ENCODE results near the gene PNPLA5. TPM values are rescaled to one million over a fixed set of nuclear protein-coding genes. Genes with fewer than 3 reads are reported as not detected.

The PNPLA5 gene
- total RNA-seq, 1 experiment from 2014 or later, result not detected

DNA sequence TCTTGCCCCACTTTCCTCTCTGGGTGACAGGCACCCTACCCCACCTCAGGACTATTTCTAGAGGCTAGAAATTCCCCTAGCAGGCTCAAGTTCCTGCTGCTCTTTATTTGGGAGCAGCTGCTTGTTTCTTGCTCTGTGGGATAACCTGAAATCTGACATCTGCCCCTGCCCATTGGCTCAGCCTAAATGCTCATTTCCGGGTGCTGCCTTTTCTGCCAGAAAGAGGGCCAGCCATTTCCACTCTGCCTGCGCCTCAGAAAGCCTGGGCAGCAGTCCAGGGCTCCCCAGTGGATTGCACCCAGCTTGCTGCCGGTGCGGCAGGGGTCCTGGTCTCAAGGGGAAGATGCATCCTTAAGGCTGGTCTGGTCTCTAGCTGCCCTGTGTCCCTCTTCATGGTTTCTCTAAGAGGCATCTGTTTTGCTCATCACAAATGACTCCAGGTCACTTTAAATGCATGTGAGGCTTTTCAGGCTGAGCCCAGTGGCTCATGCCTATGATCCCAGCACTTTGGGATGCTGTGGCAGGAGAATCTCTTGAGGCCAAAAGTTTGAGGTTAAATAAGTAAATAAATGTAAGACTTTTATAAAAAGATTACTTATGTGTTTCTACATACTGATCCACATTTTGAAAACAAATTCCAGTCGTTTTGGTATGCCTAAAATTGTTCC is 10.3 kb upstream of the PNPLA5 start:
- H3K4me1 ChIP-seq (ENCODE audit: insufficient read depth, low read length), result peaks cover 12% of the 10 kb centered on the region
- H3K9me2 ChIP-seq (replicated peaks; ENCODE audit: low read length), result no peaks in the 10 kb centered on the region
- TF ChIP-seq EZH2phosphoT487 (IDR thresholded peaks at IDR 0.05; ENCODE audit: borderline replicate concordance, low read length), result no peak
- no peak for TF ChIP-seq EZH2 (IDR thresholded peaks at IDR 0.05; ENCODE audit: low read length, unreplicated experiment)
- TF ChIP-seq, protein P1, sequence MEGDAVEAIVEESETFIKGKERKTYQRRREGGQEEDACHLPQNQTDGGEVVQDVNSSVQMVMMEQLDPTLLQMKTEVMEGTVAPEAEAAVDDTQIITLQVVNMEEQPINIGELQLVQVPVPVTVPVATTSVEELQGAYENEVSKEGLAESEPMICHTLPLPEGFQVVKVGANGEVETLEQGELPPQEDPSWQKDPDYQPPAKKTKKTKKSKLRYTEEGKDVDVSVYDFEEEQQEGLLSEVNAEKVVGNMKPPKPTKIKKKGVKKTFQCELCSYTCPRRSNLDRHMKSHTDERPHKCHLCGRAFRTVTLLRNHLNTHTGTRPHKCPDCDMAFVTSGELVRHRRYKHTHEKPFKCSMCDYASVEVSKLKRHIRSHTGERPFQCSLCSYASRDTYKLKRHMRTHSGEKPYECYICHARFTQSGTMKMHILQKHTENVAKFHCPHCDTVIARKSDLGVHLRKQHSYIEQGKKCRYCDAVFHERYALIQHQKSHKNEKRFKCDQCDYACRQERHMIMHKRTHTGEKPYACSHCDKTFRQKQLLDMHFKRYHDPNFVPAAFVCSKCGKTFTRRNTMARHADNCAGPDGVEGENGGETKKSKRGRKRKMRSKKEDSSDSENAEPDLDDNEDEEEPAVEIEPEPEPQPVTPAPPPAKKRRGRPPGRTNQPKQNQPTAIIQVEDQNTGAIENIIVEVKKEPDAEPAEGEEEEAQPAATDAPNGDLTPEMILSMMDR (conservative IDR thresholded peaks at IDR 0.05; ENCODE audit: low read depth, low read length), result no peak
- no peak overlapping the region for H3K9ac ChIP-seq (ENCODE audit: low read length)
- H3K4me2 ChIP-seq (ENCODE audit: low read length), result no peak overlapping the region
- ATAC-seq, result no peak
- ChIA-PET CTCF (no interaction called here), POLR2A (ENCODE audit: unreplicated experiment) (no interaction called here)
- intact Hi-C loops (cut with micrococcal nuclease), result no loop called here
- no TSS peak for BruUV-seq (replicated peaks)
- no peaks in the 10 kb centered on the region for H3K36me3 ChIP-seq (ENCODE audit: low read depth, low read length)
- no peaks in the 10 kb centered on the region for H3K79me2 ChIP-seq (ENCODE audit: low read length)
- no peak overlapping the region for H3K4me3 ChIP-seq (ENCODE audit: low read length)
- no peaks in the 10 kb centered on the region for H4K20me1 ChIP-seq (ENCODE audit: low read length)
- no peaks in the 10 kb centered on the region for H3F3A ChIP-seq (ENCODE audit: low read length, unreplicated experiment)
- H3K9me3 ChIP-seq (ENCODE audit: low read length), result no peaks in the 10 kb centered on the region
- H3K27ac ChIP-seq (ENCODE audit: low read length), result no peak overlapping the region
- H2AFZ ChIP-seq (ENCODE audit: low read length), result no peak overlapping the region
- DNase-seq, result no peak
- H3K27me3 ChIP-seq (ENCODE audit: low read length), result no peaks in the 10 kb centered on the region

DNA sequence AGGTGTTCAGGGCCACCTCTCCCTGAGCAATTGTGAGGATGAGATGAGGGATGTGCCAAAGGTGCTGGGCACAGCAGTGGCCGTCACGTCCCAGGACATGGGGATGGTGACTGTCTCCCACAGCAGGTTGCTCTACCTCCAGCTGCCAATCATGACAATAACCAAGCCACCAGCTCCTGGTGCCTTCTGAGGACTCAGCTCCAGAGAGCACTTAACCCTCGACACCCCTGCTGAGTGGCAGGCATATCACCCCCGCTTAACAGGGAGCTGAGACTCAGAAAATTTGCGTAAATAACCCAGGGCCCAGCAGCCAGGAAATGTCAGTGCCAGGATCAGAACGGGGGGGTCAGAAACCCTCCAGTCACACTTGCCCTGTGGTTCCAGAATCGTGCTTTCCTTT is 8.4 kb upstream of the PNPLA5 start:
- H3K4me2 ChIP-seq (ENCODE audit: low read length), result no peak overlapping the region
- BruUV-seq (replicated peaks), result no TSS peak
- H3F3A ChIP-seq (ENCODE audit: low read length, unreplicated experiment), result no peaks in the 10 kb centered on the region
- no peak overlapping the region for H2AFZ ChIP-seq (ENCODE audit: low read length)
- no peaks in the 10 kb centered on the region for H3K36me3 ChIP-seq (ENCODE audit: low read depth, low read length)
- no peaks in the 10 kb centered on the region for H3K9me2 ChIP-seq (replicated peaks; ENCODE audit: low read length)
- H3K27me3 ChIP-seq (ENCODE audit: low read length), result no peaks in the 10 kb centered on the region
- DNase-seq (no peak), ATAC-seq (no peak)
- no peak overlapping the region for H3K9ac ChIP-seq (ENCODE audit: low read length)
- H3K4me1 ChIP-seq (ENCODE audit: insufficient read depth, low read length), result peaks cover 12% of the 10 kb centered on the region
- H3K79me2 ChIP-seq (ENCODE audit: low read length), result no peaks in the 10 kb centered on the region
- H3K4me3 ChIP-seq (ENCODE audit: low read length), result no peak overlapping the region
- intact Hi-C loops (cut with micrococcal nuclease), result no loop called here
- no peak overlapping the region for H3K27ac ChIP-seq (ENCODE audit: low read length)
- POLR2A ChIA-PET (ENCODE audit: unreplicated experiment), result no interaction called here
- CTCF ChIA-PET, result no interaction called here
- no peaks in the 10 kb centered on the region for H4K20me1 ChIP-seq (ENCODE audit: low read length)
- no peak for TF ChIP-seq EZH2phosphoT487 (IDR thresholded peaks at IDR 0.05; ENCODE audit: borderline replicate concordance, low read length)
- TF ChIP-seq, protein P1 (conservative IDR thresholded peaks at IDR 0.05; ENCODE audit: low read depth, low read length), result no peak
- no peaks in the 10 kb centered on the region for H3K9me3 ChIP-seq (ENCODE audit: low read length)

DNA sequence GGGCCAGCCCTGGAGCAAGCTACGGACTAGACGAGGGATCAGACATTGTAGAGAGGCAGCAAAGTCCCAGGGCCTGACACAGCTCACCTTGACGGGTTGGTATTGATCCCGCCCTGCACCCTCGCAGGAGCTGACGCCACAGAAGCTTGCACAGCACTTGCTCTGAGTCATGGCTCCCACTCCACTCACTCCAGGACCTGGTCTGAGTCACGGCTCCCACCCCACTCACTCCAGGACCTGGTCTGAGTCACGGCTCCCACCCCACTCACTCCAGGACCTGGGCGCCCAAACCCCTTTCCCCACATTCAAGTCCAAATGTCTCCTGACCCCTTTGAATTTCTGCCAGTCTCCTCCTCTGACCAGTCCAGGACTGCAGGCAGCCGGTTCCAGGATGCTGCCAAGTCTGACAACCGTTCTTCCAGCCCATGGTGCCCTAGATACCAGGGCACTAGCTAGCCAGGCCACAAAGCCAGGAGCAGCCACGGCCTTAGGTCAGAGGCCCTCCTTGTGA is 6.0 kb upstream of the PNPLA5 start:
- ChIA-PET POLR2A (ENCODE audit: unreplicated experiment) (interaction anchor here (0.6 kb wide), 1 partner anchor 71 kb away, joined by 3 read pairs; no protein-coding TSS in a partner anchor), CTCF (interaction anchor here (0.6 kb wide), 1 partner anchor 15 kb away, joined by 3 read pairs; no protein-coding TSS in a partner anchor)
- Histone ChIP-seq H3K27me3 (ENCODE audit: low read length) (no peaks in the 10 kb centered on the region), H3K9me3 (ENCODE audit: low read length) (no peaks in the 10 kb centered on the region), H3K79me2 (ENCODE audit: low read length) (no peaks in the 10 kb centered on the region), H2AFZ (ENCODE audit: low read length) (peak overlapping the region; percentile 30; the same call in 1 of the 2 replicates), H3K4me1 (ENCODE audit: insufficient read depth, low read length) (peaks cover 12% of the 10 kb centered on the region), H3K4me2 (ENCODE audit: low read length) (peak overlapping the region; percentile 54), H3K4me3 (ENCODE audit: low read length) (no peak overlapping the region), H4K20me1 (ENCODE audit: low read length) (no peaks in the 10 kb centered on the region), H3K9ac (ENCODE audit: low read length) (no peak overlapping the region), H3F3A (ENCODE audit: low read length, unreplicated experiment) (no peaks in the 10 kb centered on the region), H3K27ac (ENCODE audit: low read length) (peak overlapping the region; percentile 49), H3K36me3 (ENCODE audit: low read depth, low read length) (no peaks in the 10 kb centered on the region), H3K9me2 (replicated peaks; ENCODE audit: low read length) (no peaks in the 10 kb centered on the region)
- BruUV-seq (replicated peaks), result no TSS peak
- TF ChIP-seq EZH2 (IDR thresholded peaks at IDR 0.05; ENCODE audit: low read length, unreplicated experiment) (no peak), EZH2phosphoT487 (IDR thresholded peaks at IDR 0.05; ENCODE audit: borderline replicate concordance, low read length) (no peak)
- TF ChIP-seq, protein P1 (conservative IDR thresholded peaks at IDR 0.05; ENCODE audit: low read depth, low read length), result no peak
- peak; percentile 93 for ATAC-seq
- DNase-seq, result peak; percentile 47
- intact Hi-C loops (cut with micrococcal nuclease), result no loop called here
